K562 (cell line): ENCODE results near the gene REEP3. TPM values are rescaled to one million over a fixed set of nuclear protein-coding genes. Genes with fewer than 3 reads are reported as not detected.

Experiments
- E2F3 ChIP-seq: fragments of 250-450 bp; sonication (Bioruptor Pico); IDR thresholded peaks from 2 replicates; pipeline ENCODE4 v1.4.0; 2020; ENCODE audit warnings: mild to moderate bottlenecking
- HDAC3 ChIP-seq: fragments of 450-650 bp; IDR thresholded peaks from 2 replicates; pipeline ENCODE4 v1.6.1; 2018; ENCODE audit warnings: borderline replicate concordance, mild to moderate bottlenecking, moderate library complexity; ENCODE audit not compliant: partially characterized antibody
- LARP7 ChIP-seq: fragments of 450-650 bp; IDR thresholded peaks from 2 replicates; pipeline ENCODE4 v1.6.1; 2016
- RERE ChIP-seq: sonication (generic); formaldehyde crosslinking; IDR thresholded peaks from 2 replicates; pipeline ENCODE4 v1.8.0; 2023; ENCODE audit warnings: missing genetic modification reagents, mild to moderate bottlenecking, borderline replicate concordance
- ZBTB2 ChIP-seq: fragments of 450-650 bp; IDR thresholded peaks from 2 replicates; pipeline ENCODE4 v1.6.1; 2016; ENCODE audit warnings: antibody characterized with exemption
- ZNF143 ChIP-seq: sonication (generic); formaldehyde crosslinking; IDR thresholded peaks from 2 replicates; pipeline ENCODE4 v1.9.0; 2022; ENCODE audit warnings: mild to moderate bottlenecking, missing genetic modification reagents
- ZNF407 ChIP-seq: fragments of 450-650 bp; IDR thresholded peaks from 2 replicates; pipeline ENCODE4 v1.6.1; 2016; ENCODE audit warnings: low read depth
- polyA plus RNA-seq, 8 experiments: library from polyadenylated mRNA; depleted of rRNA in 4 of 8; stranded (reverse) in 5 of 8; unstranded in 3 of 8; fragments of >200 nt; fragmentation: Nextera tagmentation in 2 of 8; fragmentation: Illumina TruSeq in 1 of 8; extraction: Ambion mirVana in 2 of 8; extraction: Trizol in 1 of 8; gene quantifications; 2 replicates each; pipeline versions ENCODE4 v1.2.1 to v1.2.3, GENCODE V29; 2011 to 2014; ENCODE audit warnings: inconsistent platforms in 1 of 8, missing spikeins in 1 of 8
- total RNA-seq, 7 experiments: library from RNA; depleted of rRNA in 6 of 7; stranded (reverse); fragments of >200 nt in 6 of 7; fragmentation: Illumina TruSeq in 2 of 7; extraction: Trizol in 2 of 7; gene quantifications; 2 replicates each; pipeline versions ENCODE4 v1.2.1 to v1.2.3, GENCODE V29; 2011 to 2021; ENCODE audit warnings: low replicate concordance in 1 of 7

REEP3 gene
- total and polyA plus RNA-seq, 9 of the 15 experiments (the other 6 are each of a cell fraction or from before 2014, with no cell fraction given), result 3.4 to 13.4 (median 9.2) TPM

GRCh38 chr10:63629363-63630084 lies 108.3 kb downstream of the REEP3 start (continued):
- TF ChIP-seq RERE (CRISPR knock-in tag) (0 out of 2 replicates have a peak, but pooled peaks have one; percentile 8), ZNF143 (no peak), E2F3 (CRISPR knock-in tag) (no peak), ZBTB2 (peak; percentile 60; the same call in 1 of the 2 replicates), ZNF407 (no peak), LARP7 (no peak), HDAC3 (no peak)
